Muscle of leg (tissue), 11 donors: ENCODE results near the gene SOWAHC. TPM values are rescaled to one million over a fixed set of nuclear protein-coding genes. Genes with fewer than 3 reads are reported as not detected.
"Not testable (repeated sequence)": the region's sequence is repeated elsewhere in the genome, so short reads cannot be mapped to it uniquely, and the experiment has no call there.

ENCODE experiments used
- DNase-seq: peaks from one replicate; pipeline ENCODE4 v3.0.0; 2013
- H3K27ac ChIP-seq: one replicate; pipeline ENCODE4 v1.5.1; 2013; ENCODE audit warnings: mild to moderate bottlenecking, low read length, control low read depth
- H3K27me3 ChIP-seq: one replicate; pipeline ENCODE4 v1.6.1; 2013; ENCODE audit warnings: low read length; ENCODE audit not compliant: control insufficient read depth, insufficient read depth
- H3K36me3 ChIP-seq: one replicate; pipeline ENCODE4 v1.6.1; 2013; ENCODE audit warnings: low read length; ENCODE audit not compliant: control insufficient read depth, insufficient read depth
- H3K4me1 ChIP-seq: one replicate; pipeline ENCODE4 v1.6.1; 2013; ENCODE audit warnings: low read length; ENCODE audit not compliant: control insufficient read depth, insufficient read depth
- H3K4me3 ChIP-seq: one replicate; pipeline ENCODE4 v1.5.1; 2013; ENCODE audit warnings: low read length, control low read depth
- H3K9me3 ChIP-seq: replicated peaks from 2 replicates; pipeline ENCODE4 v1.6.1; 2013; ENCODE audit warnings: low read depth, low read length; ENCODE audit not compliant: control insufficient read depth
- WGBS: methylation state at CpG from one replicate; pipeline ENCODE4 v1.1.5; 2013; ENCODE audit warnings: missing lambda C conversion rate; ENCODE audit not compliant: insufficient coverage; 5-methylcytosine and 5-hydroxymethylcytosine counted together
- polyA plus RNA-seq, 8 donors: library from polyadenylated mRNA; unstranded; fragments of 120-200 nt; gene quantifications; one replicate each; pipeline versions ENCODE4 v1.2.1 to v1.2.3, GENCODE V29; 2013; ENCODE audit warnings: inconsistent platforms in 1 of 8, low replicate concordance in 1 of 8; ENCODE audit not compliant: insufficient read length in 8 of 8, insufficient read depth in 1 of 8
- total RNA-seq: library from RNA; stranded (reverse); fragments of 120-200 nt; gene quantifications from one replicate; pipeline ENCODE4 v1.2.4, GENCODE V29; 2013

The SOWAHC gene
- total and polyA plus RNA-seq, 9 donors: 5.4 to 13.0 (median 8.1) TPM

DNA sequence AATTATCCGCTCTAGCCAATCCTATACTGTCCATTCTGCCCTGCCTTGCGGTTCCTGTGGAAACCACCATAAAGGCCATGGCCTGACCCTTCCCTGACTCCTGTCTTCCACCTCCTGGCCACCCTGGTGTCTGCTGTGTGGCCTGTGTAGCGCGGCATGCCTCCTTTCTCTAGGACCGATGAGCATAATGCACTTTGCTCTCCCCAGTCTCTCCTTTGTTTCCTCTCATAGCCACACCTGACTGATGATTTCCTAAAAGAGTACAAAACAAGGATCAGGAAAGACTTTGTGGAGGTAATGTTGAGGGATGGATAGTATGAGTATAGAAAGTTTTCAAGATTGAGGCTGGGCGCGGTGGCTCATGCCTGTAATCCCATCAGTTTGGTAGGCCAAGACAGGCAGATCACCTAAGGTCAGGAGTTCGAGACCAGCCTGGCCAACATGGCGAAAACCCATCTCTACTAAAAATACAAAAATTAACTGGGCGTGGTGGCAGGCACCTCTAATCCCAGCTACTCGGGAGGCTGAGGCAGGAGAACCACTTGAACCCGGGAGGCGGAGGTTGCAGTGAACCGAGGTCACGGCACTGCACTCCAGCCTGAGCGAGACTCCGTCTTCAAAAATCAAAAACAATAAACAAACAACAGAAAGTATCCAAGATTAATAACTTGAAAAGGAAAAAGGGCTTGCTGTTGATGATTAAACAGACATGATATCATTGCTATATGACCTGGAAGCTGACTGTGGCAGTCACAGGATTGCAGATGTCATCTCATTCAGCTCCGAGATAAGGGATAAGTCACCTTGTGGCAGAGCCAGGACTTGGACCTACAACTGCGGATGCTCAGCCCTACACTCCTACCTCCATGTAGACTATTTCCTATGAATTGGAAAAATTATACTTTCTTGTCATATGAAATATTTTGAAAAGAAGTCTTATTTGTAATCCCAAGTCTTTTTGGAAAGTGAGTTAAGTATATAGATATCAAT is 16.6 kb downstream of the SOWAHC start:
- H3K4me1 ChIP-seq: no peaks in the 10 kb centered on the region
- H3K9me3 ChIP-seq: no peaks in the 10 kb centered on the region
- WGBS: 97% methylated on average over 7 of the region's 19 CpGs
- H3K4me3 ChIP-seq: no peak overlapping the region
- no peaks in the 10 kb centered on the region for H3K27me3 ChIP-seq
- no peak overlapping the region for H3K27ac ChIP-seq
- no peak for DNase-seq
- H3K36me3 ChIP-seq: no peaks in the 10 kb centered on the region

DNA sequence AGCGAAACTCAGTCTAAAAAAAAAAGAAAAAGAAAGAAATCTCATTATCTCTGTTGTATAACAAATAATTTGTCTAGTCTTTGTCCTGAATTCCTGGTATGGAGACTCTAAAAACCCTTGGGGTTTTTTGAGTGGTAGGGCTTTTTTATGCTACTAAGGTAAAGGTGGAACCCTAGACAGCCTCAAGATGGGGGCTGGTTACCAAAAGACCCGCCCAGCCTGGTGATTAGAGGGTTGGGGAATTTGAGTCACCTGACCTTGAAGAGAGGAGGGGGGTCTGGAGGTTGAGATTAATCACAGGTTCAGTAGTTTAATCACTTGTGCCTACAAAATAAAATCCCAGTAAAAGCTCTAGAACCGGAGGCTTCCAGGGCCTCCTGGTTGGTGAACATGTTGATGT is 17.6 kb downstream of the SOWAHC start:
- Histone ChIP-seq H3K4me1 (no peaks in the 10 kb centered on the region), H3K27ac (no peak overlapping the region), H3K9me3 (no peaks in the 10 kb centered on the region), H3K36me3 (no peaks in the 10 kb centered on the region), H3K4me3 (no peak overlapping the region), H3K27me3 (no peaks in the 10 kb centered on the region)
- WGBS: 63% methylated on average over 1 of the region's 3 CpGs
- DNase-seq: no peak

DNA sequence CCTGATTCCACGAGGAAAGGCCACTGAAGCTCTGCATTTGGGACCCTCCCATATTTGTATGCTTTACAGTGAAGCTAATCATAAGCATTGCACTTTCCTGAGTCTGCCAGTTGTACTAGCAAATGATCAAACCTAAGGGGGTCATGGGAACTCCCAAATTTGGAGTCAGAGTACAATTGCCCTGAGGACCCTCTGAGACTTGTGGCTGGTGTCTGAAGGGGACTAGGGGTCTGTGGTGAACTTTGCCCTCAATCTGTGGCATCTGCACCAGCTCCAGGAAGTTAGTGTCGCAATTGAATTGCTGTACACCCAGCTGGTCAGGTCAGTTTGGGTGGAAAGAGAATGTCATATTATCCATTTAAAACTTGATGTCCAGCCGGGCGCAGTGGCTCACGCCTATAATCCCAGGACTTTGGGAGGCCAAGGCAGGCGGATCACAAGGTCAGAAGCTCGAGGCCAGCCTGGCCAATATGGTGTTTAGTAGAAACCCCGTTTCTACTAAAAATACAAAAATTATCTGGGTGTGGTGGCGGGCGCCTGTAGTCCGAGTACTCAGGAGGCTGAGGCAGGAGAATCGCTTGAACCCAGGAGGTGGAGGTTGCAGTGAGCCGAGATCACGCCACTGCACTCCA is 18.1 kb downstream of the SOWAHC start:
- WGBS: 86% methylated on average over 2 of the region's 14 CpGs
- H3K27me3 ChIP-seq: no peaks in the 10 kb centered on the region
- no peak for DNase-seq
- no peak overlapping the region for H3K4me3 ChIP-seq
- no peak overlapping the region for H3K27ac ChIP-seq
- no peaks in the 10 kb centered on the region for H3K9me3 ChIP-seq
- no peaks in the 10 kb centered on the region for H3K4me1 ChIP-seq
- no peaks in the 10 kb centered on the region for H3K36me3 ChIP-seq

DNA sequence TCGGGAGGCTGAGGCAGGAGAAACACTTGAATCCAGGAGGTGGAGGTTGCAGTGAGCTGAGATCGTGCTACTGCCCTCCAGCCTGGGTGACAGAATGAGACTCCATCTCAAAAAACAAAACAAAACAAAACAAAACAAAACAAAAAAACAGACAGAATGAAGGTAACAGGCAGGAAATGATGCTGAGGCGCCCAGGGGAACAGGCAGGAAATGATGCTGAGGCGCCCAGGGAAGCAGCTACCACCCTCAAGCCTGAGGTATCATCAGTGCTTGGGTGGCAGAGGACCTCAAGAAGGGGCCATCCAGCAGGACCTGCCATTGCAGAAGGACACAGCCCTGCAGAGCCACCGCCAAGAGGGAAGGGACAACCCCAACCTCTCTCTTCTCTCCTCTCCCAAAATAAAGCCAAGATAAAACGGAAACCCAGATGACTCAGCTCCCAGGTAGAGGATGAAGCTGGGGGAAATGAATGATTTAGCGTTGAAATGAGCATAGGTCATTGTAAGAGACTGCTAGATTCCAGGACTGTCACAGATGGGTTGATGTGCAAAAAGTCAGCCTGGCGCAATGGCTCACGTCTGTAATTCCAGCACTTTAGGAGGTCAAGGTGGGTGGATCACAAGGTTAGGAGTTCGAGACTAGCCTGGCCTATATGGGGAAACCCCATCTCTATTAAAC is 19.3 kb downstream of the SOWAHC start:
- H3K9me3 ChIP-seq: no peaks in the 10 kb centered on the region
- no peak for DNase-seq

DNA sequence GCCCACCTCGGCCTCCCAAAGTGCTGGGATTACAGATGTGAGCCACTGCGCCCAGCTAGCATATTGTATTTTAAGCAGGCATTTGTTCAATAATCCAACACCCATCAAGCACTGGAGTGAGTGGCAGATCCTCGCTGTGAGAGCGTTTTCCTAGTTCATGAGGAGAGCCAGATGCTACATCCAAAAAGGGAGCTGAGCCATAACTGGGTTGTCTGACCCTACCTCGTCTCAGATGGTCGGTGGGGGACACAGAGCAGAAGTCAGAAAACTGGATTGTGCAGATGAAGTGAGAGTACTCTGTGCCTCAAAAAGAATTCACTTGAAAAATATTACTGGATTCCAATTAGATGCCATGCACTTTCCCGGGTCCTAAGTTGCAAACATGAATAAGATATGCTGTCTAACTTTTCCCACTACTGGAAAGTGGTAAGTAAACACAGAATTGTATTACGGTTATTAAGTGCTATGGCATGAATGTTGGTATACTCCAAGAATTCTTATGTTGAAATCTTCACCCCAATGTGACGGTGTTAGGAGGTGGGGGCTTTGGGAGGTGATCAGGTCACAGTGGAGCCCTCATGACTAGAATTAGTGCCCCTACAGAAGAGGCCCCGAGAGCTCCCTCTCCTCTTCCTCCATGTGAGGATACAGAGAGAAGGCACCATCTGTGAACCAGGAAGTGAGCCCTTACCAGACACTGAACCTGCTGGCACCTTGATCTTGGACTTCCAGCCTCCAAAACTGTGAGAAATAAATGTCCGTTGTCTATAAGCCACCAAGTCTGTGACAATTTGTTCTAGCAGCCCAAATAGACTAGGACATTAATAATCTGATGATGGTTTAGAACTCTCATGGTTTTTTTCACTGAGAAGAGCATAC is 21.5 kb downstream of the SOWAHC start:
- DNase-seq: no peak
- Histone ChIP-seq H3K4me1 (no peaks in the 10 kb centered on the region), H3K4me3 (no peak overlapping the region), H3K27ac (no peak overlapping the region), H3K9me3 (no peaks in the 10 kb centered on the region), H3K27me3 (no peaks in the 10 kb centered on the region), H3K36me3 (no peaks in the 10 kb centered on the region)
- WGBS: 79% methylated on average over 3 of the region's 11 CpGs

More for the DNA sequence above, 19.3 kb downstream of the SOWAHC start:
- Histone ChIP-seq H3K27ac (no peak overlapping the region), H3K4me3 (no peak overlapping the region), H3K36me3 (no peaks in the 10 kb centered on the region), H3K27me3 (no peaks in the 10 kb centered on the region), H3K4me1 (no peaks in the 10 kb centered on the region)
- 84% methylated on average over 4 of the region's 10 CpGs for WGBS

DNA sequence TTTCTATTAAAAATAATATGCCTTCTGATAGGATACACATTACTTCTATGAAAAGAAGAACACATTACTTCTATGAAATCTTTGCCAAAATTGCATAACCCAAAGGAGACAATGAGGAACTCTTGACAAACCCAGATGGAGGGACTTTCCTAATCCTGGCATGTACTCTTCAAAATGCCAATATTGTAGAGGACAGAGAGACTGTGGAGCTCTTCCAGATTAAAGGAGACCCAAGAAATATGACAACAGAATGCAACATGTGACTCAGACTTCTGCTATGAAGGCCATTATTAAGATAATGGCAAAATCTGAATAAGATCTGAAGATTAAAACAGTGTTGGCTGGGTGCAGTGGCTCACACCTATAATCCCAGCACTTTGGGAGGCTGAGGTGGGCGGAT is 22.2 kb downstream of the SOWAHC start:
- WGBS: no CpG with 5 or more reads among the region's 1 CpG
- Histone ChIP-seq H3K27ac (no peak overlapping the region), H3K4me3 (no peak overlapping the region), H3K4me1 (no peaks in the 10 kb centered on the region), H3K9me3 (no peaks in the 10 kb centered on the region), H3K36me3 (no peaks in the 10 kb centered on the region), H3K27me3 (no peaks in the 10 kb centered on the region)
- DNase-seq: no peak

DNA sequence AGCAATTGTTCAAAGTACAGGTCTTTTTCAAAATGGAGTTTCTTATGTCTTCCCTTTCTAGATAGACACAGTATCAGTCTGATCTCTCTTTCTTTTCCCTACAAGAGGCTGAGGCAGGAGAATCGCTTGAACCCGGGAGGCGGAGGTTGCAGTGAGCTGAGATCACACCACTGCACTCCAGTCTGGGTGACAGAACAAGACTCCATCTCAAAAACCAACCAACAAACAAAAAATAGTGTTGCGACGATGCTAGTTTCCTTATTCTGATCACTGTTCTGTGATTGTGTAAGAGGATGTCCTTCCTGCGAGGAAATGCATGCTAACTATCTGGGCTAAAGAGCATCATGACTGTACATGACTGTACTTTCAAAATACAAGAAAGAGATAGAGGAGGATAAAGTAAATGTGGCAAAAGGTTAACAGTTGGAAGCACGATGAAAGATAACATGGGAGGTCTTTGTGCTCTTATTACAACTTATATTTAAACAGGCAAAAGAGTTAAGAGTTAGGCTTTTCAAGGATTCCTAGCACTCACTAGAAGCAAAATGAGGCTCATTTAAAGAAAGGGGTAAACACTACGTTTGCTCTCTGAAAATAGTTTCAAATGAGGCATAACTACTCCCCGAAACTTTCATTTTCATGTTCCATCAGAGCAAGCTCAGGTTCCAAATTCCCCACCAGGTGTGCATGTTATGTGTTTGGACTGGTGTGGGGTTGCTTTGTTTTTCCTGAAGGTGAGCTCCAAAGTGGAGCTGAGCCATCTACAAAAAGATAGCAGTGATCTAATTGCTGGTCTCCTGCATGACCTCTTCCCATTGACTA is 23.8 kb downstream of the SOWAHC start:
- Histone ChIP-seq H3K36me3 (no peaks in the 10 kb centered on the region), H3K9me3 (no peaks in the 10 kb centered on the region), H3K27me3 (no peaks in the 10 kb centered on the region), H3K27ac (no peak overlapping the region), H3K4me1 (no peaks in the 10 kb centered on the region), H3K4me3 (no peak overlapping the region)
- WGBS: no CpG with 5 or more reads among the region's 9 CpGs
- peak; percentile 25 for DNase-seq

DNA sequence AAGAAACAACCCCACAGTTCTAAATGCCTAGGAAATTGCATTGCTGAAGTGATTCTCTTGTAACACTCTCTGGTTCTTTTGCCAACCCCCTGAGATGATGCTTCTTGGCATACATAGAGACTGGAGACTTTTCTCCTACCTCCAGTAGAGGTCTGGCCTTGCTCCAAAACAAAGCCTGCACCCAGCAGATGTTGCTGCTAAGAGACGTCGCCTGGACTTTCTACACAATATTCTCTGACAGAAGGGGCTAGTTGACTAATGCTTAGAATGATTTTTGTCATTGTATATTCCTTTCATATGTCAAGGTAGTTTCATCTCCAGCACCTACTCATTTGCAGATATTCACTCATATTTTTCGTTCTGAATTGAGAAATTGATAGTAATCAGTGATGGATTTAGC is 24.6 kb downstream of the SOWAHC start:
- Histone ChIP-seq H3K9me3 (no peaks in the 10 kb centered on the region), H3K4me1 (no peaks in the 10 kb centered on the region), H3K36me3 (no peaks in the 10 kb centered on the region), H3K4me3 (no peak overlapping the region), H3K27ac (no peak overlapping the region), H3K27me3 (no peaks in the 10 kb centered on the region)
- DNase-seq: peak; percentile 34
- no CpG with 5 or more reads among the region's 3 CpGs for WGBS

DNA sequence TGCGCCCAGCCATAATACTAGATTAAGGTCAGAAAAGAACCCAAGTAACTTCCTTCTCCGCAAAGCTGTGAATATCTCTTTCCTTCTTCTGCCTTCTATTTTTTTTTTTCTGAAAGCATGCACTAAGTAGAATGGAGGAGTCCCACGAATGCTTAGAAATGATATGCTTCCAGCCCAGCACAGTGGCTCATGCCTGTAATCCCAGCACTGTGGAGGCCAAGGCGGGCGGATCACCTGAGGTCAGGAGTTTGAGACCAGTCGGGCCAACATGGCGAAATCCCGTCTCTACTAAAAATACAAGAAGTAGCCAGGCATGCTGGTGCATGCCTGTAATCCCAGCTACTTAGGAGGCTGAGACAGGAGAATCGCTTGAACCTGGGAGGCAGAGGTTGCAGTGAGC is 25.8 kb downstream of the SOWAHC start:
- 87% methylated on average over 7 of the region's 9 CpGs for WGBS
- H3K27ac ChIP-seq, H3K4me3 ChIP-seq, H3K36me3 ChIP-seq, DNase-seq, H3K27me3 ChIP-seq, H3K9me3 ChIP-seq, H3K4me1 ChIP-seq: not testable (repeated sequence)
